Muscle of leg (tissue), 11 donors: ENCODE measurements around the gene UBAP2. TPM values are rescaled to one million over a fixed set of nuclear protein-coding genes. Genes with fewer than 3 reads are reported as not detected.
"Not testable (repeated sequence)": the region's sequence is repeated elsewhere in the genome, so short reads cannot be mapped to it uniquely, and the experiment has no call there.

Experiments
- DNase-seq: peaks from one replicate; pipeline ENCODE4 v3.0.0; 2013
- H3K27ac ChIP-seq: one replicate; pipeline ENCODE4 v1.5.1; 2013; ENCODE audit warnings: mild to moderate bottlenecking, low read length, control low read depth
- H3K27me3 ChIP-seq: one replicate; pipeline ENCODE4 v1.6.1; 2013; ENCODE audit warnings: low read length; ENCODE audit not compliant: control insufficient read depth, insufficient read depth
- H3K36me3 ChIP-seq: one replicate; pipeline ENCODE4 v1.6.1; 2013; ENCODE audit warnings: low read length; ENCODE audit not compliant: control insufficient read depth, insufficient read depth
- H3K4me1 ChIP-seq: one replicate; pipeline ENCODE4 v1.6.1; 2013; ENCODE audit warnings: low read length; ENCODE audit not compliant: control insufficient read depth, insufficient read depth
- H3K4me3 ChIP-seq: one replicate; pipeline ENCODE4 v1.5.1; 2013; ENCODE audit warnings: low read length, control low read depth
- H3K9me3 ChIP-seq: replicated peaks from 2 replicates; pipeline ENCODE4 v1.6.1; 2013; ENCODE audit warnings: low read depth, low read length; ENCODE audit not compliant: control insufficient read depth
- WGBS: methylation state at CpG from one replicate; pipeline ENCODE4 v1.1.5; 2013; ENCODE audit warnings: missing lambda C conversion rate; ENCODE audit not compliant: insufficient coverage; 5-methylcytosine and 5-hydroxymethylcytosine counted together
- polyA plus RNA-seq, 8 donors: library from polyadenylated mRNA; unstranded; fragments of 120-200 nt; gene quantifications; one replicate each; pipeline versions ENCODE4 v1.2.1 to v1.2.3, GENCODE V29; 2013; ENCODE audit warnings: inconsistent platforms in 1 of 8, low replicate concordance in 1 of 8; ENCODE audit not compliant: insufficient read length in 8 of 8, insufficient read depth in 1 of 8
- total RNA-seq: library from RNA; stranded (reverse); fragments of 120-200 nt; gene quantifications from one replicate; pipeline ENCODE4 v1.2.4, GENCODE V29; 2013

Gene UBAP2
- total and polyA plus RNA-seq, 9 donors = 51.4 to 89.8 (median 65.6) TPM

DNA sequence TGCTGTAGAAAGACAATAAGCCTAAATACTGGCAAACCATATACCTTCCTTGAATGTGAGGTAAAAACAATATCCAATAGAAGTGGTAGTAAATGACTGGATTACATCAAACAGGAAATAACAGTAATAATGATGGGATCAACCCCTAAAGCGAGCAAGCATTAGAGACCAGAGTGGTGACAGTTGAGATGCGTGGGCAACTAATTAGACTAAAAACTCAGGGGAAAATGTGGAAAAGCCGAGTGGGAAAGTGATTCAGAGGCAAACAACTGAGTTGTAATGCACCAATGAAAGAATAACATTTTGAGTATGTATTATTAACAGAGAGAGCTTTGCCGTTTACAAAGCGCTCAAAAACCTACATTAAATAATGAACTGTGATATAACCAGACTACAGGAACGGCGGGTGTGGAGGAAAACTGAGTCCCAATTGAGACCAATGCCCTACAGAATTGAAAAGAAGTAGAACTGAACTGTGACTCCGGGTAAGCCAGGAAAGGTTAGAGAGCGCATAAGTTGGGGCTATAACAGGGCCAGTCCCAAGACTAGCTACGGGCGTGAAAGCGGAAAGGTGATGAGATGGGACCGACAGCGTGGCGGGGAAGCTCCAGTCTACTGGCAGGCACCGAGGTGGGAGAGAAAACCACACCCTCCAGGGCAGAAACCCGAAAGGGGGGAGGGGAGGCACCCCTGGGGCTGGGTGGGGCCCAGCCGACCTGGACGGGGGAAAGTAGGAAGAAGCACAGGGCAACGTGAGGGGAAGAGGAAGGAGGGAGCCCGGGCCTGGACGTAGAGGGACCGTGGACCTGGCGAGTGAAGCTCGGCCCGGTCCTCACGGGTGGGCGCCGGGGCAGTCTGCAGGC lies 592 bp downstream of the UBAP2 start:
- no peaks in the 10 kb centered on the region for H3K27me3 ChIP-seq
- peak overlapping the region; percentile 99 for H3K4me3 ChIP-seq
- H3K36me3 ChIP-seq = peaks cover under 1% of the 10 kb centered on the region
- peak; percentile 48 for DNase-seq
- 0% methylated on average over 21 of the region's 29 CpGs for WGBS
- H3K4me1 ChIP-seq = peaks cover 14% of the 10 kb centered on the region
- peak overlapping the region; percentile 98 for H3K27ac ChIP-seq
- no peaks in the 10 kb centered on the region for H3K9me3 ChIP-seq

GRCh38 chr9:34046784-34047379 lies 1.8 kb downstream of the UBAP2 start:
- peak; percentile 32 for DNase-seq
- Histone ChIP-seq H3K36me3 (peaks cover 11% of the 10 kb centered on the region), H3K27ac (peak overlapping the region; percentile 31), H3K4me3 (peak overlapping the region; percentile 99), H3K4me1 (peaks cover 14% of the 10 kb centered on the region), H3K27me3 (no peaks in the 10 kb centered on the region), H3K9me3 (no peaks in the 10 kb centered on the region)
- WGBS = 90% methylated on average over 2 of the region's 5 CpGs

- Histone ChIP-seq H3K27ac (no peak overlapping the region), H3K36me3 (peaks cover 11% of the 10 kb centered on the region), H3K4me3 (no peak overlapping the region), H3K27me3 (no peaks in the 10 kb centered on the region), H3K9me3 (no peaks in the 10 kb centered on the region), H3K4me1 (peaks cover 14% of the 10 kb centered on the region)
- WGBS = 43% methylated on average over 1 of the region's 3 CpGs
- DNase-seq = no peak
Measured at GRCh38 chr9:34045903-34046302, 2.8 kb downstream of the UBAP2 start.

- H3K27ac ChIP-seq, H3K4me3 ChIP-seq, H3K27me3 ChIP-seq, DNase-seq, H3K9me3 ChIP-seq, H3K4me1 ChIP-seq: not testable (repeated sequence)
- WGBS = 98% methylated on average over 6 of the region's 10 CpGs
- peaks cover 11% of the 10 kb centered on the region for H3K36me3 ChIP-seq
Measured at GRCh38 chr9:34042074-34042473, 6.6 kb downstream of the UBAP2 start.

DNA sequence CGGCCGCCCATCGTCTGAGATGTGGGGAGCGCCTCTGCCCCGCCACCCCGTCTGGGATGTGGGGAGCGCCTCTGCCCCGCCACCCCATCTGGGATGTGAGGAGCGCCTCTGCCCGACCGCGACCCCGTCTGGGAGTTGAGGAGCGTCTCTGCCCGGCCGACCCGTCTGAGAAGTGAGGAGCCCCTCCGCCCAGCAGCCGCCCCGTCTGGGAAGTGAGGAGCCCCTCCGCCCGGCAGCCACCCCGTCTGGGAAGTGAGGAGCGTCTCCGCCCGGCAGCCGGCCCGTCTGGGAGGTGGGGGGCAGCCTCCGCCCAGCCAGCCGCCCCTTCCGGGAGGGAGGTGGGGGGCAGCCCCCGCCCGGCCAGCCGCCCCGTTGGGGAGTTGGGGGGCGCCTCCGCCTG lies 9.8 kb downstream of the UBAP2 start:
- 94% methylated on average over 26 of the region's 37 CpGs for WGBS
- H3K36me3 ChIP-seq = peaks cover 11% of the 10 kb centered on the region
- not testable (repeated sequence) for H3K4me1 ChIP-seq, DNase-seq, H3K4me3 ChIP-seq, H3K9me3 ChIP-seq, H3K27me3 ChIP-seq, H3K27ac ChIP-seq

DNA sequence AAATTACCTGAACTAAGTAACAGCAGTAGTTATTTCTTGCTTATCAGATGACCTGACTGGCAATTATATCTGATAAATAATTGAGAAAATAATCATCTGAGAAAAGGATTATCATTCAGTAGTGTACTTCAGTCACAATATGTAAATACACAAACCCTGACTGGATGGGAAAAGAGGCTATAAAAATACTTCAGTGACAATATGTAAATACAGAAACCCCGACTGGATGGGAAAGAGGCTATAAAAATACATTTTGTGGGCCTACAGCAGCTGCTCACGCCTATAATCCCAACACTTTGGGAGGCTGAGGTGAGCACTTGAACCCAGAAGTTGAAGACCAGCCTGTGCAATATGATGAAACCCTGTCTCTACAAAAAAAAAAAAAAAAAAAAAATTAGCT lies 11.1 kb downstream of the UBAP2 start:
- DNase-seq = no peak
- no peaks in the 10 kb centered on the region for H3K4me1 ChIP-seq
- H3K4me3 ChIP-seq = no peak overlapping the region
- H3K27ac ChIP-seq = no peak overlapping the region
- H3K9me3 ChIP-seq = no peaks in the 10 kb centered on the region
- H3K36me3 ChIP-seq = peaks cover 7% of the 10 kb centered on the region
- no CpG with 5 or more reads among the region's 2 CpGs for WGBS
- H3K27me3 ChIP-seq = no peaks in the 10 kb centered on the region

GRCh38 chr9:34036625-34037024 lies 12.1 kb downstream of the UBAP2 start:
- DNase-seq = no peak
- Histone ChIP-seq H3K27me3 (no peaks in the 10 kb centered on the region), H3K9me3 (no peaks in the 10 kb centered on the region), H3K36me3 (peaks cover 2% of the 10 kb centered on the region), H3K4me1 (no peaks in the 10 kb centered on the region), H3K4me3 (no peak overlapping the region), H3K27ac (no peak overlapping the region)
- WGBS = 100% methylated on average over 2 of the region's 5 CpGs

DNA sequence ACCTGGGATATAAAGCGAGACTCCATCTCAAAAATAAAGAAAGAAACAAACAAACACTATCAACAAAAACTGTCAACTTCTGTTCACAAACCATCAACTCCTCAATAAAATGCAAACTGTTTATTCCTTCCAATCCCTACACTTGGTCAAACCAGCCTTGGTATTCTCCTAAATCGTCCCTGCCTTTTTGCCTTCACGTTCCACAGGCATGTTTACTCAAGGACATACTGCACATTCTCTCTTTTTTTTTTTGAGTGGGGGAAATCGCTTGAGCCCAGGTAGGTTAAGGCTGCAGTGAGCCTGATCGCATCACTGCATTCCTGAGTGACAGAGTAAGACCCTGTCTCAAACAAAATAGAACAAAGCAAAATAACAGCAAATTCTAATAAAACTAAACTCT lies 13.0 kb downstream of the UBAP2 start:
- 40% methylated on average over 1 of the region's 5 CpGs for whole genome bisulfite sequencing
- Histone ChIP-seq H3K27me3 (no peaks in the 10 kb centered on the region), H3K27ac (no peak overlapping the region), H3K4me3 (no peak overlapping the region), H3K36me3 (peaks cover 6% of the 10 kb centered on the region), H3K4me1 (no peaks in the 10 kb centered on the region), H3K9me3 (no peaks in the 10 kb centered on the region)
- DNase-seq = no peak

DNA sequence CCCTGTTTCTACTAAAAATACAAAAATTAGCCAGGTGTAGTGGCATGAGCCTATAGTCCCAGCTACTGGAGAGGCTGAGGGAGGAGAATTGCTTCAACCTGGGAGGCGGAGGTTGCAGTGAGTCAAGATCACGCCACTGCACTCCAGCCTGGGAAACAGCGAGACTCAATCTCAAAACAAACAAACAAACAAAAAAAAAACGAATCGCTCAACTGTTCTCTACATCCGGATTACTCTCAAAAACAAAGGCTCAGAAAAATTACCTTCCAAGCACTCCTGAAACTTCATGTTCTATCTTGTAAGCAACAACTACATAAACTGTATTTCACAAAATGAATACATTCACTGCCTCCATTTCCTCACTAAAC lies 14.0 kb downstream of the UBAP2 start:
- Histone ChIP-seq H3K4me3 (no peak overlapping the region), H3K27ac (no peak overlapping the region), H3K9me3 (no peaks in the 10 kb centered on the region), H3K4me1 (no peaks in the 10 kb centered on the region), H3K36me3 (peaks cover 6% of the 10 kb centered on the region), H3K27me3 (no peaks in the 10 kb centered on the region)
- no peak for DNase-seq
- no CpG with 5 or more reads among the region's 6 CpGs for WGBS

- H3K9me3 ChIP-seq = no peaks in the 10 kb centered on the region
- no peak overlapping the region for H3K4me3 ChIP-seq
- H3K27me3 ChIP-seq = no peaks in the 10 kb centered on the region
- H3K27ac ChIP-seq = no peak overlapping the region
- H3K36me3 ChIP-seq = peaks cover 16% of the 10 kb centered on the region
- WGBS = 99% methylated on average over 7 of the region's 7 CpGs
- H3K4me1 ChIP-seq = peaks cover 12% of the 10 kb centered on the region
- DNase-seq = no peak
Measured at GRCh38 chr9:34032631-34033030, 16.1 kb downstream of the UBAP2 start.
